ENCODE results near the gene LRP1. TPM values are rescaled to one million over a fixed set of nuclear protein-coding genes. Genes with fewer than 3 reads are reported as not detected.

LRP1 gene
- total RNA-seq, 4 donors from 2014 or later: 128 to 312 (median 207) TPM

- Histone ChIP-seq H3K9me3 (no peaks in the 10 kb centered on the region), H3K27ac (peak overlapping the region; percentile 12 to 96 (median 52)), H3K36me3 (no peaks in the 10 kb centered on the region), H3K27me3 (no peaks in the 10 kb centered on the region), H3K4me3 (no peak overlapping the region), H3K4me1 (peaks cover 6 to 84% (median 8%) of the 10 kb centered on the region in 4 donors)
- no peak for TF ChIP-seq POLR2A (IDR thresholded peaks at IDR 0.05)
- no peak for TF ChIP-seq CTCF (IDR thresholded peaks at IDR 0.05)
- no peak for DNase-seq
Measured at GRCh38 chr12:57133013-57133569, 4.8 kb downstream of the LRP1 start.

GRCh38 chr12:57133916-57134315 lies 5.6 kb downstream of the LRP1 start:
- Histone ChIP-seq H3K27me3 (no peaks in the 10 kb centered on the region), H3K9me3 (no peaks in the 10 kb centered on the region), H3K36me3 (peaks cover 0 to under 1% (median 0%) of the 10 kb centered on the region in 3 donors), H3K27ac (peak overlapping the region in 3 of 4 donors; percentile 54 to 96 (median 62)), H3K4me3 (no peak overlapping the region), H3K4me1 (peaks cover 2 to 92% (median 11%) of the 10 kb centered on the region in 4 donors)
- no peak for TF ChIP-seq CTCF (IDR thresholded peaks at IDR 0.05)
- DNase-seq: no peak

GRCh38 chr12:57134949-57135348 lies 6.7 kb downstream of the LRP1 start:
- no peak for TF ChIP-seq CTCF (IDR thresholded peaks at IDR 0.05)
- TF ChIP-seq POLR2A (IDR thresholded peaks at IDR 0.05): no peak
- H3K4me1 ChIP-seq: peaks cover 0 to 95% (median 11%) of the 10 kb centered on the region in 4 donors
- H3K9me3 ChIP-seq: no peaks in the 10 kb centered on the region
- no peaks in the 10 kb centered on the region for H3K27me3 ChIP-seq
- H3K27ac ChIP-seq: peak overlapping the region; percentile 51 to 96 (median 71)
- peak overlapping the region in 1 of 4 donors; percentile 10 for H3K4me3 ChIP-seq
- H3K36me3 ChIP-seq: peaks cover 0 to 11% (median 0%) of the 10 kb centered on the region in 3 donors
- DNase-seq: no peak

GRCh38 chr12:57135527-57136326 lies 7.4 kb downstream of the LRP1 start:
- Histone ChIP-seq H3K9me3 (no peaks in the 10 kb centered on the region), H3K27ac (peak overlapping the region; percentile 51 to 96 (median 71)), H3K4me1 (peaks cover 0 to 89% (median 11%) of the 10 kb centered on the region in 4 donors), H3K27me3 (no peaks in the 10 kb centered on the region), H3K36me3 (peaks cover 0 to 19% (median 0%) of the 10 kb centered on the region in 3 donors), H3K4me3 (peak overlapping the region in 2 of 4 donors; percentile 10 to 15)
- no peak for DNase-seq
- no peak for TF ChIP-seq CTCF (IDR thresholded peaks at IDR 0.05)

GRCh38 chr12:57138526-57139272 lies 10.4 kb downstream of the LRP1 start:
- Histone ChIP-seq H3K36me3 (peaks cover 0 to 46% (median 0%) of the 10 kb centered on the region in 3 donors), H3K9me3 (no peaks in the 10 kb centered on the region), H3K4me1 (peaks cover 0 to 61% (median 11%) of the 10 kb centered on the region in 4 donors), H3K4me3 (no peak overlapping the region), H3K27ac (peak overlapping the region; percentile 1 to 85 (median 50)), H3K27me3 (no peaks in the 10 kb centered on the region)
- peak in 2 of 3 donors; percentile 87 to 88 for DNase-seq
- TF ChIP-seq CTCF (IDR thresholded peaks at IDR 0.05) (no peak), POLR2A (IDR thresholded peaks at IDR 0.05) (no peak)

All from Peyer's patch (tissue), 4 donors.